Measurements from ENCODE around the gene SPTBN1. TPM values are rescaled to one million over a fixed set of nuclear protein-coding genes. Genes with fewer than 3 reads are reported as not detected.
"Not testable (repeated sequence)": the region's sequence is repeated elsewhere in the genome, so short reads cannot be mapped to it uniquely, and the experiment has no call there.

Gene SPTBN1
- total RNA-seq, 1 experiment from 2014 or later = 141 TPM

DNA sequence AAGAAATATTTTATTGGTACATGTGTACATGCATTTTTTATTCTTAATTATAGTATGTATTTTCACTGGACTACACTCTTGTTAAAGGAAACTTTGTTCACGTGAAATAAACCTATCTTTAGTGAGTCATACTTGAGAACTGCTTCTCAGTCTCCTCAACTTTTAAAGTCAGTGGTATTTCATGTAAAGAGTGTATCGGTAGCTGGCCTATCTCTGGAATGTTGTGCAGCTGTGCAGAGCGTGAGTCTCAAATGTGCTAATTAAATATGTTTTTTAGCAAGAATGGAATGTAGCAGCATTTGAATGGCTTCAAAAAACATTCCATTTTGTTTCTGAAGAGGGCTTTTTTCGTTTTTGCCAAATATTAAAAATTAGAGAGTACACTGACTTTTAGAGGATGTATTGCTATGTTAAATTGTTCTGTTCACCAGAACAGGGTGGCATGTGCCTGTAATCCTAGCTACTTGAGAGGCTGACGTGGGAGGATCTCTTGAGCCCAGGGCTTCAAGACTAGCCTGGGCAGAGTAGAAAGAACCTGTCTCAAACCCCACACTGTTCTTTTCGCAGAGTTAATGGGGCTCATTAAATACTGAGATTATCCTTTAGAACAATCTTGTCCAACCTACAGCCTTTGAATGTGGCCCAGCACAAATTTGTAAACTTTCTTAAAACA lies 14.3 kb downstream of the SPTBN1 start:
- DNase-seq (ENCODE audit: low spot score) = no peak

- peak; percentile 46 for DNase-seq (ENCODE audit: low spot score)
These were observed 15.1 kb downstream of the SPTBN1 start for GRCh38 chr2:54471221-54471711.

GRCh38 chr2:54473851-54474250 lies 17.7 kb downstream of the SPTBN1 start:
- no peak for DNase-seq (ENCODE audit: low spot score)

- no peak for DNase-seq (ENCODE audit: low spot score)
These were observed 19.2 kb downstream of the SPTBN1 start for GRCh38 chr2:54475285-54475684.

DNA sequence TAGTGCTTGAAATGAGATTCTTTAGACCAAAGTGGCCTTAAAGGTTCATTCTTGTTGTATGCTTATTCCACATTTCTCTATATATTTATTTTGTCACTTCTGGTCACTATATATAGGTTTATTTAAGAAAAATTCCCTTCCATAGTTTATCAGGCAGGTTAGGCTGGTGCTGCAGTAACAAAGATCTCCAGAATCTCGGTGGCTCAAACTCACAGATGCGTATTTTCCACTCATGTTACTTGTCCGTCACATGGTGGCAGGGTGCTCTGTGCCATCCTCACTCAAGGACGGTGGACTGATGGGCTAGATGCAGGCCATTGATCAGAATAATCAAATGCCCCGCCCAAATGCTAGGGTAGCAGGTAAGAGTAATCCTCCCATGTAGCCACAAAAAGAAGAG lies 19.8 kb downstream of the SPTBN1 start:
- DNase-seq (ENCODE audit: low spot score) = no peak

DNA sequence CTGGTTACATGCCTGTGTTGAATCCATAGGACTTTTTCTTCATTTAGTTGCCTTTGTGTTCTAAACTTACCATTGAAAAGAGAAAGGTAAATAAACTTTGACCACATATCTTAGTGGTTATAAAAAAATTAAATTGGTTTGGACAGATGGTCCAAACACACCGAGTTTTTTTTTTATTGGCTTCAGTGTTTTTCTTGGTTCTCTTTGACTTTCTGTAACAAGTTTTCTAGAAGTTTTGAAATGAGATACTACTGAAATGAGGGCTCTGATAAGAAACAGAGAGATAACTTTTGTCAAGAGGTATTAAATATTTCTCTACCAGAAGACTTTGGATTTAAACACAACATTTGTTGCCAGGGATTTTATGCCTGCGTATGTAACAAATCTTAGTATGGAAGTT lies 20.7 kb downstream of the SPTBN1 start:
- no peak for DNase-seq (ENCODE audit: low spot score)

- no peak for DNase-seq (ENCODE audit: low spot score)
These were observed 21.8 kb downstream of the SPTBN1 start for GRCh38 chr2:54477896-54478295.

DNA sequence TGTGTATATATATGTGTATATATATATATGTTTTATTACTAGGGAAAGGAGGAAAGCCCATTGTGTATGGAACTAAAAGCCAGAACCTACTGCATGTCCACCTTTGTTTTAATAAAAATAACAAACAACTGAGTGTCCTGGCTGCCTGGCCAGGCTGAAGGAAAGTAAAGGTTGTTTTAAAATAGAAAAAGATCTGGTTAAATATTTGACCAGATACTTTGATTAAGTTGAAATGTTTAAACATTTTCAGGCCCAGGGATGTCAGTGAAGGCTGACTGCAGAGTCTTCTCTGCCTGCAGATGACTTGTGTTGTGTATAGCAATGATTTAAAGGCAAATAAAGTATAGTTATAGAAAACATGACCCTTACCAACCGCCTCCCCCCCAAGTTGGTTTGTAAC lies 22.8 kb downstream of the SPTBN1 start:
- no peak for DNase-seq (ENCODE audit: low spot score)

DNA sequence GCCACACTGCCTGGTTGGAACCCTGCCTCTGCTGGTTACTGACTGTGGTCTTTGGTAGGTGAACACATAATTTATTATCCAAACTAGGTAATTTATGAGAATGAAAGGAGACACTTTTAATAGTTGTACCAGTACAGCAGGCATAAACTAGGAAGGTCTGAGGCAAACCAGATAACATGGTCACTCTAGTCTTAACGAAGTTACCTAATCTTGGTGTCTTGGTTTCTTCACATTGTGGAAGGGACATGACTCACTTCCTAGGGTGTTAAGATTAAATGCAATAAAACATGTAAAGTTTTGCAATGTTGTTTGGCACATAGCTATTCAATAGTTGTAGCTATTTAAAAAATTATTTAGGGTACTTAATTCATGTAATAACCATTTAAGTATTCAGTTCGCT lies 23.3 kb downstream of the SPTBN1 start:
- DNase-seq (ENCODE audit: low spot score) = no peak

DNA sequence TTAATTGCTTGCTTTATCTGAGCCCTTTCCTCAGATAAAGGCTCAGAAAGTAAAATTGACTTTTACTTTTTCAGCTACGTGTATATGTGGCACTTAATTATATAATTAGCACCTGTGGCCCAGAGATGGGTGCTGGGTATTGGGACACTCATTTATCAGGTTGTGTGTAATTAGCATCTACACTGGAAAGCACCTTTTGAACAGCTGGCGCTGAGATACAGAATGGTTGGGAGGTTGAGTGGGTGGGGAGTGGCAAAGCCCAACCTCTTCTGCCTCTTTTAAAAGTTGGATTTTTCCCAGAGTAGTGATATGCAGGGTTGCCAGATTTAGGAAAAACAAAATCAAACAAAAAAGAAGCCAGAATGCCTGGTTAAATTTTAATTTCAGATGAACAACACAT lies 23.9 kb downstream of the SPTBN1 start:
- DNase-seq (ENCODE audit: low spot score) = no peak

GRCh38 chr2:54481686-54482085 lies 25.6 kb downstream of the SPTBN1 start:
- no peak for DNase-seq (ENCODE audit: low spot score)

- DNase-seq (ENCODE audit: low spot score) = no peak
These were observed 26.6 kb downstream of the SPTBN1 start for GRCh38 chr2:54482715-54483114.

- no peak for DNase-seq (ENCODE audit: low spot score)
These were observed 27.3 kb downstream of the SPTBN1 start for GRCh38 chr2:54483426-54483825.

DNA sequence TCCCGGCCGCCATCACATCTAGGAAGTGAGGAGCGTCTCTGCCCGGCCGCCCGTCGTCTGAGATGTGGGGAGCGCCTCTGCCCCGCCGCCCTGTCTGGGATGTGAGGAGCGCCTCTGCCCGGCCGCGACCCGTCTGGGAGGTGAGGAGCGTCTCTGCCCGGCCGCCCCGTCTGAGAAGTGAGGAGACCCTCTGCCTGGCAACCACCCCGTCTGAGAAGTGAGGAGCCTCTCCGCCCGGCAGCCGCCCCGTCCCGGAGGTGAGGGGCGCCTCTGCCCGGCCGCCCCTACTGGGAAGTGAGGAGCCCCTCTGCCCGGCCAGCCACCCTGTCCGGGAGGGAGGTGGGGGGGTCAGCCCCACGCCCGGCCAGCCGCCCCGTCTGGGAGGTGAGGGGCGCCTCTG lies 29.6 kb downstream of the SPTBN1 start:
- DNase-seq (ENCODE audit: low spot score) = not testable (repeated sequence)

- DNase-seq (ENCODE audit: low spot score) = no peak
These were observed 30.6 kb downstream of the SPTBN1 start for GRCh38 chr2:54486766-54487165.

GRCh38 chr2:54490863-54491262 lies 34.7 kb downstream of the SPTBN1 start:
- DNase-seq (ENCODE audit: low spot score) = no peak

DNA sequence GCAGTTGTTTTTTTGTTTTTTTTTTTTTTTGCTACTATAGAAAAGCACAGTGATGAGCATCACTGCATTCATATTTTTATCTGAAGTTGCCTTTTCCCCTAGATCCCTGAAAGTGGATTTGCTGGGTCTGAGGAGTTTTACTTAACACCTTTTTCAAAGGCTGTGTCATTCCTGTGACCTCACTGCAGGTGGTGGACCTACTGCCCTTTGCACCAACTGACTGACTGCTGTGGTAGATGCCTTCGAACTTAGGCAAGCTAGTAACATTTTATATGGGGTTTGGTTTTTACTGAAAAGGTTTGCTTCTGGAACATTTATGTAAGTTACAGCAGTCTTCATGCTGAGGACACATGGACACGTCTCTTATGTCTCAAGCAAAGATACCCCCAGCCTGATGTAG lies 36.2 kb downstream of the SPTBN1 start:
- DNase-seq (ENCODE audit: low spot score) = no peak

- DNase-seq (ENCODE audit: low spot score) = no peak
These were observed 38.0 kb downstream of the SPTBN1 start for GRCh38 chr2:54494087-54494486.

- no peak for DNase-seq (ENCODE audit: low spot score)
These were observed 40.8 kb downstream of the SPTBN1 start for GRCh38 chr2:54496920-54497319.

DNA sequence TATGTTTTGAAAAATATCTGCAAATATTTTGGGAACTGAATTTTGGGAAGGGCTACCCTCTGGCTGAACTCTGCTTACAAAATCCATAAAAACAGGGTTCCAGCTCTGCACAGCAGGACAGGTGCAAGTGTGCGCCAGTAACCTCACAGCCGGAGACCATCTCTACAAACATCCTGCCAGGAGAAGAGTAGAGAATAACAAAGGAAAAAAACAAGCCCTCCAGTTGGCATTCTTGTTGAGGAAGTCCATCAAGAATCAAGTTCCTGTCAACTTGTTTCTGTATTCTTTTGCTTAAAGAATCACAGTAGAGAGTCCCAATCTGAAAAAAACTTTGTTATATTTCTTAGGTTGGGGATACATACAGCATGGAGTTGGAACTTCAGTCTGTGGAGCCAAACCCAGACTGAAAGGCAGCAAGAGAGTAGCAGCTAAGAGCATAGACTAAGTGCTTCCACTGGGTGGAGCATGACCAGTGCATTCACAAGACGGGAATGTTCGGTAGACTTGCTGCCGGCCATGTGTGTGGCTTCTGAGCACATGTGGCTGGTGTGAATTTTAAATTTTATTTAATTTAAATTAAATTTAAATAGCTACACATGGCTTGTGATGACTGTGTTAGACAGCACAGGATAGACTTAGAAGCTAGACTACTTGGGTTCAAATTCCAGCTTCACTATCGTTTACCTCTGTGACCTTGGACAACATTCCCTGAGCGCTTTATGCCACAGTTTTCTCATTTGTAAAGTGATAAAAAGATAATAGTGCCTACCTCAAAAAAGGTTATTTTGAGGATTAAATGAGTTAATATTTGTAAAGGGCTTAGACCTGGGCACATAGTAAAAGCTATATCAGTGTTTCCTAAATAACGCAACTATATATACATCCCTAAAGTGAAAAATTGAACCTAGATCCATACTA lies 41.9 kb downstream of the SPTBN1 start:
- DNase-seq (ENCODE audit: low spot score) = peak; percentile 30

- DNase-seq (ENCODE audit: low spot score) = no peak
These were observed 43.5 kb downstream of the SPTBN1 start for GRCh38 chr2:54499661-54500060.

GRCh38 chr2:54500404-54501205 lies 44.5 kb downstream of the SPTBN1 start:
- no peak for DNase-seq (ENCODE audit: low spot score)
